HG02981 (cell line): Measurements from ENCODE around the gene OBSCN.

Experiments
- ATAC-seq: cut with Tn5 transposase; IDR thresholded peaks from one replicate; pipeline ENCODE4 v1.9.1; 2021; ENCODE audit warnings: mild to moderate bottlenecking, moderate library complexity; ENCODE audit not compliant: unreplicated experiment

OBSCN gene

GRCh38 chr1:228350831-228351781, 143.3 kb downstream of the OBSCN start:
- ATAC-seq: no peak

- no peak for ATAC-seq
Measured at GRCh38 chr1:228351850-228352249, 144.0 kb downstream of the OBSCN start.

GRCh38 chr1:228352677-228353481, 145.0 kb downstream of the OBSCN start:
- no peak for ATAC-seq

- no peak for ATAC-seq
Measured at GRCh38 chr1:228353601-228354371, 145.9 kb downstream of the OBSCN start.

- no peak for ATAC-seq
Measured at GRCh38 chr1:228354390-228355320, 146.8 kb downstream of the OBSCN start.

GRCh38 chr1:228356897-228357680, 149.2 kb downstream of the OBSCN start:
- ATAC-seq: no peak

GRCh38 chr1:228358039-228358763, 150.4 kb downstream of the OBSCN start:
- ATAC-seq: no peak

GRCh38 chr1:228358764-228359612, 151.1 kb downstream of the OBSCN start:
- ATAC-seq: no peak

GRCh38 chr1:228359613-228360532, 152.0 kb downstream of the OBSCN start:
- ATAC-seq: no peak

GRCh38 chr1:228360533-228361313, 152.9 kb downstream of the OBSCN start:
- no peak for ATAC-seq

GRCh38 chr1:228361314-228362140, 153.7 kb downstream of the OBSCN start:
- no peak for ATAC-seq

- ATAC-seq: no peak
Measured at GRCh38 chr1:228362141-228362883, 154.5 kb downstream of the OBSCN start.

- no peak for ATAC-seq
Measured at GRCh38 chr1:228362884-228363450, 155.1 kb downstream of the OBSCN start.

- ATAC-seq: no peak
Measured at GRCh38 chr1:228363686-228364067, 155.8 kb downstream of the OBSCN start.
